ENCODE data around the gene DOCK1. TPM values are rescaled to one million over a fixed set of nuclear protein-coding genes. Genes with fewer than 3 reads are reported as not detected.

The DOCK1 gene
- total and polyA plus RNA-seq, 2 donors from 2014 or later, result 15.8 to 81.7 TPM

DNA sequence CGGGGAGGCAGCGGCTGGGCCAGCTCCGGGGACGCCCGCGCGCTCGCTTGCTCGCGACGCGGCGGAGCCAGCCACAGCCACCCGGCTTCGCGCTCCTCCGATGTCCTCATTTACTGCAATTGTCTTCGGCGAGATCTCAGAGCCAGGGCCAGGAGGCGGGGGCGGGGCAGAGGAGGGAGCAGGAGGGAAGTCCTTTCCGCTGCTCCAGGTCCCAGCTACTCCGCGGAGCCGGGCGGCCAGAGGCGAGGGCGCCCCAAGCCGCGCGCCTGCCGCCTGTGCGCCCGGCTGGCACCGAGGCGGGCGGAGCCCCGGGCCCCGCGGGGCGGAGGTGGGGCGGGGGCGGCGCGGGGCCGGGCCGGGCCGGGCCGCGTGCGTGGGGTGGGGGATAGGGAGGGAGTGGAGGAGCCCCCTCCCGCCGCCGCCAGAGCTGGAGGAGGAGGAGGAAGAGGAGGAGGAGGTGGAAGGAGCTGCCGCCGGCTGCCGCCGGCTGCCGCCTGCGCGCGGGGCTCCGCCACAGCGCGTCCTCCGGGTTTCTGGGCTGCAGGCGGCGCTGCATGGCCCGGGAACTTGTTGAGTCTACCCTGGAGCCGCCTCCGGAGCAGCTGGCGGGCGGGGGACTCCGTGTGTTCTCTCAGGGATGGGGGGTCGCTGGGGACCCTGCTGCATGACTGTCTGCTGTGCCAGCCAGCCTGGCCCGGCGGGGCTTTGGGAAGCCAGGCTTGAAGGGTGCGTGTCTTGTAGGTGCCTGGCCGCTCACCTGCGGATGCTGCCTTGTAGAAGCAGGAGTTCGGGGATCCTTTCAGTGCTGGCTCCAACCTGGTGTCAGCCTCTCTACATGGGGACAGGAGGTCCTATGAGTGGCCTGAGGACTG lies 291.3 kb downstream of the DOCK1 start, which contains the start of gene INSYN2A:
TSS of gene INSYN2A (minus strand) at position 310 of the 872 bp plus-strand sequence. CDS start 20,196 bp downstream, outside the sequence.
- H3K4me1 ChIP-seq (ENCODE audit: control insufficient read depth in 2 of 3, insufficient read depth in 2 of 3, low read depth in 1 of 3, low read length in 3 of 3), result peaks cover 0 to 10% (median 0%) of the 10 kb centered on the region in 3 donors
- no peak within 1 kb of the TSS for H3K9ac ChIP-seq (ENCODE audit: low read length in 3 of 3)
- FAIRE-seq (no peak), DNase-seq (peak; percentile 74 to 86 (median 83))
- intact Hi-C loops (cut with DNase I), result no loop called here
- H3K4me3 ChIP-seq (ENCODE audit: low read length in 3 of 3), result peak within 1 kb of the TSS; percentile 7 to 45 (median 29)
- no peak for TF ChIP-seq CTCF (IDR thresholded peaks at IDR 0.05; ENCODE audit: borderline replicate concordance, extremely low read depth, insufficient read depth)
- H3K36me3 ChIP-seq (ENCODE audit: control insufficient read depth in 2 of 3, insufficient read depth in 3 of 3, low read length in 3 of 3), result peaks cover 0 to 5% (median 2%) of the 10 kb centered on the region in 3 donors
- H3K27ac ChIP-seq (ENCODE audit: low read depth in 2 of 2, low read length in 2 of 2), result peak within 1 kb of the TSS in 1 of 2 donors; percentile 8
- no peaks in the 10 kb centered on the region for H3K27me3 ChIP-seq (ENCODE audit: control insufficient read depth, insufficient read depth, low read length)
- no peaks in the 10 kb centered on the region for H3K9me3 ChIP-seq (ENCODE audit: control insufficient read depth in 2 of 3, insufficient read depth in 1 of 3, low read length in 3 of 3)

DNA sequence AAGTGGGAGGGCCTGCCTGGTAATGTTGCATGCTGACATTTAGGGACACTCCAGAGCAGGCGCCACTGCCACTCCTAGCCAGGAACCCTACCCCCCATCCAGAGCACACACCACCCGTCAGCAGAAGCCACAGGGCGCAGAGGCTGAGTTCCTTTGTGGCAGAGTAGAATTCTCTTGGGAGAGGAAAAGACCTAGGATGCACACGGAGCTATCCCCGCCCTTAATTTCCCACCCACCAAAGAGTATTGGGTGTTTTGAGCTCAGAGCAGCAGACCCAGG lies 291.9 kb downstream of the DOCK1 start:
- no peaks in the 10 kb centered on the region for H3K27me3 ChIP-seq (ENCODE audit: control insufficient read depth, insufficient read depth, low read length)
- TF ChIP-seq CTCF (IDR thresholded peaks at IDR 0.05; ENCODE audit: borderline replicate concordance, extremely low read depth, insufficient read depth), result no peak
- peak overlapping the region; percentile 7 to 45 (median 29) for H3K4me3 ChIP-seq (ENCODE audit: low read length in 3 of 3)
- no peak overlapping the region for H3K9ac ChIP-seq (ENCODE audit: low read length in 3 of 3)
- peaks cover 0 to 5% (median 2%) of the 10 kb centered on the region in 3 donors for H3K36me3 ChIP-seq (ENCODE audit: control insufficient read depth in 2 of 3, insufficient read depth in 3 of 3, low read length in 3 of 3)
- no peaks in the 10 kb centered on the region for H3K9me3 ChIP-seq (ENCODE audit: control insufficient read depth in 2 of 3, insufficient read depth in 1 of 3, low read length in 3 of 3)
- DNase-seq (no peak), FAIRE-seq (no peak)
- H3K27ac ChIP-seq (ENCODE audit: low read depth in 2 of 2, low read length in 2 of 2), result peak overlapping the region in 1 of 2 donors; percentile 8
- intact Hi-C loops (cut with DNase I), result no loop called here
- peaks cover 0 to 10% (median 0%) of the 10 kb centered on the region in 3 donors for H3K4me1 ChIP-seq (ENCODE audit: control insufficient read depth in 2 of 3, insufficient read depth in 2 of 3, low read depth in 1 of 3, low read length in 3 of 3)

DNA sequence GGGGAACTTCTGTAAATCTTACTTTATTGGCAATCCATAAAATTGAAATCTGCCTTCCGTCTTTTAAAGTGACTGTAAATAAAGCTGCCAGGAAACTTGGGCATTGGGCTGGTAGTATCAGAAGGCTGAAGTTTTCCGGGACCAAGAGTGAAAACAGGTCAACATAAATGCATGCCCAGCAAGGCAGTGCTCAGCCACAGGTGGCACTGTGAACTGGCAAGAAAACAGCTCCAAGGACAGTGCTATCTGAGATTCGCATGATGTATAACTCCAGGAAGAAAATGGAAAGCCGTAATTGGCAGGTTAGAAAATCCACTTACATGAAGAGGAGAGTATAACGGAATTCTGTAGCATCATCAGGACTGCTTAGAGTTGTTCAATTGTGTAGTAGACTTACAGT lies 293.1 kb downstream of the DOCK1 start:
- intact Hi-C loops (cut with DNase I), result no loop called here
- Histone ChIP-seq H3K36me3 (ENCODE audit: control insufficient read depth in 2 of 3, insufficient read depth in 3 of 3, low read length in 3 of 3) (peaks cover 0 to 5% (median 2%) of the 10 kb centered on the region in 3 donors), H3K4me1 (ENCODE audit: control insufficient read depth in 2 of 3, insufficient read depth in 2 of 3, low read depth in 1 of 3, low read length in 3 of 3) (peaks cover 0 to 10% (median 0%) of the 10 kb centered on the region in 3 donors), H3K4me3 (ENCODE audit: low read length in 3 of 3) (no peak overlapping the region), H3K27me3 (ENCODE audit: control insufficient read depth, insufficient read depth, low read length) (no peaks in the 10 kb centered on the region), H3K27ac (ENCODE audit: low read depth in 2 of 2, low read length in 2 of 2) (no peak overlapping the region), H3K9ac (ENCODE audit: low read length in 3 of 3) (no peak overlapping the region), H3K9me3 (ENCODE audit: control insufficient read depth in 2 of 3, insufficient read depth in 1 of 3, low read length in 3 of 3) (no peaks in the 10 kb centered on the region)
- no peak for TF ChIP-seq CTCF (IDR thresholded peaks at IDR 0.05; ENCODE audit: borderline replicate concordance, extremely low read depth, insufficient read depth)
- FAIRE-seq (no peak), DNase-seq (no peak)
